Stimulated activated CD8-positive, alpha-beta memory T cell treated with anti-CD3 and anti-CD28 coated beads, Interleukin-4, amount 100 ng/mL, for 1 hour (primary cell): Measurements from ENCODE around the gene CMTM7.

Source experiments
- DNase-seq, 2 donors: peaks; one replicate each; pipeline ENCODE4 v3.0.0-alpha.2; 2020; ENCODE audit warnings: low read depth in 2 of 2, low spot score in 1 of 2

CMTM7 gene

DNA sequence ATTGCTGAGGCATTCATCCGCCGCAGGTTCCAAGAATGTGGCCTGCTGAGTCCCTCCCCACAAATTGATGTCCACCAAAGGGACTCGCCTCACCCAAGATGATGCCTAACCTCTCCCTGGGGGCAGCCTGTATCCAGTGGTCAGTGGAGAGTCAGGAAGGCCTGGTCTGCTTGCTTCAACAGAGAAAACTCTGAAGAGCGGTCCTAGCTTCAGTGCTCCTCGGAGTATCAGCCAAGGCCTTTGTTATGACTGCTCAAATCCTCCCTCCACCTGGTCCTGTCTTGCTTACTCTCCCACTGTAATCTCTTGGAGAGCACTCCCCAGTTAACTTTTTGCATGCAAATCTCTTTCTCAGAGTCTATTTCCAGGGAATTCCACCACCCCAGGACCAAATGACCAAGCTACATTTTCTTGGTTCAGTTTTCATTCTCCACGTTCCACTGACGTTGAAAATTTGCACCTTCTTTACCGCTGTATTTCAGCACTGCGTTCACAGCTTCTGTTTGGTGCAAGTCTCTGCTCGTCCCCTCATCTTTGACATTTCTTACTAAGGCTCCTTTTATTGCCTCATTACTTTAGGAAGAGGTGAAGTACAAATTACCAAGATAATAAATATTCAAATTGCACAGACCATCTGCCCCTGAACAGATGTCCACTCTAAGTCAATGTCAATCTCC, 22.3 kb downstream of the CMTM7 start:
- no peak for DNase-seq

GRCh38 chr3:32414522-32415202, 23.0 kb downstream of the CMTM7 start:
- no peak for DNase-seq

GRCh38 chr3:32419742-32420125, 28.1 kb downstream of the CMTM7 start:
- no peak for DNase-seq

DNA sequence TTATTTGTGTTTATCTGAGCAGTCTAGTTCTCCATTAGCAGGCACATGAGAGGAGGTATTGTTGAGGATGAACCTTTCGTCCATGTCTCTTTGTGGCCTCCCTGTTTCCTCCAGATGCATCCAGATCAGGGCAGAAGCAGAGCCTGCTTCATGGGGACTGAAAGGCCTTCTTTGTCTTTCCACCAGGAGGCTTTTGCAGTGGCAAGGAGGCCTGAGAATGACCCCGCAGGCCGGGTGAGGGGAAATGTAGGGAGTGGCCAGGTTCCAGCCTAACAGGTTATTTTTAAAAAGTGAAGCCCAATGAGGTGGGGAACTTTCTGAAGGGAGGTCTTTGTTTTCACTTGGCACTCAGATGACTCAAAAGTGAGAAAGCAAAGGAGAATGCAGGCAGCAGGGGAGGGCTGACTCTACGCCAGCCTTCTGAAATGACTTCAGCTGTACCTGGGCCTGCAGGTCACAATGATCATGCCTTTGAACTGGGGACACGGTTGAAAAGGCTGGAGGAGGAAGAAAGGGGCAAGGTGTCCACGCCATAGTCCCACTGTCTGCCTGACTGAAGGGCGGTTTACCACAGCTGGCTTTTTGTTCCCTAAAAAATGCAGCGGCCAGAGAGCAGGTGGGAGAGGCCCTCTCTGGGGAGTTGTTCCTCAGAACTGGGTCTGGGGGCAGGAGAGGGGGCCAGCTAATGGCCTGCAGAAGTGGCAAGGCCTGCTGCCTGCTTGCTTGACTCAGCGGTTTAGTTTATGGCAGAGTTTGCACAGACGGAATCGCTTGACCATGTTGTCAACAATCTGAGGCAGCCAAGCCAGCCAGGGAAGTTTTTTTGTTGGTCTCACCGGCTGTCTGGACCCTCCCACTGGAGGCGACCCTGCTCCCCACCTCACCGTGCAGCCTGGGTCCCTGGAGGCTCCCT, 28.7 kb downstream of the CMTM7 start:
- DNase-seq, result no peak

DNA sequence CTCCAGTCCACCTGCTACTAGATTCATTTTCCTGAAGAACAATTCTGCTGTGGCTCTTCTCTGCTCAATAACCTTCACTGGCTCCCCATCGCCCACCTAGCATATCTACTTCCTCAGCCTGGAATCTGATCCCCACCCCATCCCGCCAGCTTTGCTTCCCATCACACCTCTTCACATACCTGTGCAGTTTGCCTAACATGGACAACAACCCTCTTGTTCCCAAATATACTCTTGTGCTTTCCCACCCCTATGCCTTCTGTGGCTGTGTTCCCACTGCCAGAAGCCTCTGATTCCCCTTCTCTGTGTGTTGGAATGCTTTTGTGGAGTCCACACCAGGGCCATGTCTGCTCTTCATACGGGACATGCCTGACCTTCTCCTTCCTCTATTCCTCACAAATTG, 29.5 kb downstream of the CMTM7 start:
- DNase-seq, result no peak

DNA sequence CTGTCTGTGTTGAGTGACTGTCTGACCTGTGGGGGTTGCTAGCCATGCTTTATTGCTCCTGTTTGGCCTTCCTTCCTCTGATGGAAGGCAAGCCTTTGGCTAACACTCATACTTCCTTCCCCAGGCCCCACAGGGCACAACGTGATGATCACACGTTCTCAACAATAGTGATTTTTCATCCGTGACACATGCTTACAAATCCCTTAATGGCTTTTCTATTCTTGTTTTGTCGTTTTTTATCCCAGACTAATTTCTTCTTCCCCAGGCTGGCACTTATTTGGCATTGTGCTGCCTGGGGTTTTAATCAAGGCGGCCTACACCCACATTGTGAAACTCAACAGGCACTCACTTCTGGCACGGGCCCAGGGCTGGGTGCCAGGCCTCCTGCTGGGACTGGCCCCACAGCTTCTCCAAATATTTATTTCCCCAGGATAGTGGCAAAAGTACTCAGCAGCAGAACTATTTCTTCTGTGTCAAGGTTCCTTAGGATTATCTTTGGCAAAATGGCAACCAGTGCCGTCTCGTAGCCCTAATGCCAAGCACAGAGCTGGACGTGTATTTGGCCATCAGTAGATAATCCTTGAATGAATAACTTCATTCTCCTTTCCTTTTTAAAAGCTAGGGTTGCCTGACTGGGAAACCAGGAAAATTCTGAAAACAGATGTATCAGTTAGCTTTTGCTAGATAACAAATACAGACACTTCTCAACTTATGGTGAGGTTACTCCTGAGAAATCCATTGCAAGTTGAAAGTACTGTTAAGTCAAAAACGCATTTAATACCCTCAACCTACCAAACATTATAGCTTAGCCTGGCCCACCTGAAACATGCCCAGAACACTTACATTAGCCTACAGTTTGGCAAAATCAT, 30.6 kb downstream of the CMTM7 start:
- DNase-seq, result no peak

GRCh38 chr3:32422943-32423342, 31.3 kb downstream of the CMTM7 start:
- DNase-seq, result no peak

GRCh38 chr3:32423534-32423933, 31.9 kb downstream of the CMTM7 start:
- DNase-seq, result no peak

DNA sequence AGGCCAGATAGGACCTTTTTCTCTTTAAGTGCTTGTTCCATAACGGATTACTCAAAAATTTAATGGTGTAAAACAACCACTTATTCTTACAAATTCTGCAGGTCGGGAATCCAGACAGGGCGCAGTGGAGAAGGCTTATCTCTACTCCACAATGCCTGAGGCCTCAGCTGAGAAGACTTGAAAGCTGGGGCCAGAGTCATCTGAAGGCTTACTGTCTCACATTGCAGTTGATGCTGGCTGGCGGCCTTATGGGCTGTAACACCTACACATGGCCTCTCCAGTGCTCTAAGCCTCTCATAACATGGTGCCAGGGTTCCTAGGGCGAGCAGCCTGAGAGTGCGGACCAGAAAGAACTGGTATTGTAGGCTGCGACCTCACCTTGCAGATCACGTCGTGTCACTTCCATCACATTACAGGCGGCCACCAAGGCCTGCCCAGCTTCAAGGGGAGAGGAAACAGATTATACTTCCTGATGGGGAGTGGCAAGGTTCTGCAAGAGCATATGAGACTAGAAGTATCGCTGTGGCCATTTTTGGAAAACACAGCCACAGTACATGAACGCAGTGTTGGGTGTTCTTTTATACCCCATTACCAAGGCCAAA, 32.4 kb downstream of the CMTM7 start:
- no peak for DNase-seq

- no peak for DNase-seq
These were observed 33.1 kb downstream of the CMTM7 start for GRCh38 chr3:32424581-32425250.

DNA sequence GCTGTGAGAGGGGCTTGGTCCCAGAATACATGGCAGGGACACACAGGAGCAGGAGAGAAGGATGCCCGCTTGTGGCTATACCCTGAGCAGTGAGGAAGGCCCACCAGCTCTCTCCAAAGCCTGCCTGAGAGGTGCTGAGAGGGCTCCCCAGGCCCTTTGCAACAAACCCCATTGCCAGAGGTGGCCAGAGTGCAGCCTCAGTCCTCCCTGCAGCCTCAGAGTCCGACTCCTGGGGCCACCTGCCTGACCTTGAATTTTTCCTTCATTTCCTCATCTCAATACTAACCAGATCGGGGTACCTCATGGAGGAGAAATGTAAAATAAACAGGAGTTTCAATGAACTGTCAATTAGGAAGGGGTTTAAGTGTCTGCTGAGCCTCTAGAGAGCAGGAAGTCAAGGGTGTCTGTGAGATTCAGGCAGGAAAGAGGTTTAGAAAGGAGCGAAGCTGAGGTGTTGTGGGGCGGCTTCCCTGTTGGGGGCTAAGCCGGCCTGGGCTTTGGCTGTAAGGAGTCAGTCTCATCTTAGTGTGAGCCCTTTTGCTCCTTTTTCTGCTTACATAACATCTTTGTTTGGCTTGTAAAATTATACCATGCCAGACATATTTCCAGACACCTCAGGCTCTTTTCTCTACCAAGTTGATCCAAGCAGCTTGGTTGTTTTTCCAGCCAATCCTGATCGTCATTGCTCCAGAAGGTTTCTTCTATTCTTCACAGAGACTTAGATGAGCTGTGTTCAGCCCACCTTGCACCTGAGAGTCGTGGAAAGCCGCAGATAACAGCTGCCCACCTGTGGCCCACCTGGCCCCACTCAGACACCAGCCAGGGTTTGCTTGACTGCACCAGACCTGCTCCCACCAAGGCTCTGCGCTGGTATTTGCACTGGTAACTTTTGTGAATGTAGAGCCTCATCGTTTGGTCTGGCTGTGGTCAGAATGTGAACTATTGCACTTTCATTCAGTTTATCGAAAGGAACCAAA, 36.7 kb downstream of the CMTM7 start:
- DNase-seq, result no peak

- no peak for DNase-seq
These were observed 39.2 kb downstream of the CMTM7 start for GRCh38 chr3:32430900-32431299.

DNA sequence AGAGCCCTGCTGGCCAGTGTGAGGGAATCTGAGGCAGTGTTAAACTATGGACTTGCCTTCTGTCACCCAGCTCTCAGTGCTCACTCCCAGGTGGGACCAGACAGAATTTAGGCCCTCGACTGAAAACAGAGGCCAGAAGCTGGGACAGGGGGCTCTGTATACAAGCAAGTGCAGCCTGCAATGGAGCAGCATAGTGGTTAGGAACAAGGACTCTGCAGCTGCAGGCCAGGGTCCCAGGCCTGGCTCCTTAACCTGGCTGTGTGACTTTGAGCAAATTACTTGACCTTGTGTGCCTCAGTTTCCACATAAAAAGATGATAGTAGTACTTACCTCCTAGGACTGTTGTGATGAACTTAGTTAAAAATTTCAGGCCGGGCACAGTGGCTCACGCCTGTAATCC, 39.8 kb downstream of the CMTM7 start:
- no peak for DNase-seq

DNA sequence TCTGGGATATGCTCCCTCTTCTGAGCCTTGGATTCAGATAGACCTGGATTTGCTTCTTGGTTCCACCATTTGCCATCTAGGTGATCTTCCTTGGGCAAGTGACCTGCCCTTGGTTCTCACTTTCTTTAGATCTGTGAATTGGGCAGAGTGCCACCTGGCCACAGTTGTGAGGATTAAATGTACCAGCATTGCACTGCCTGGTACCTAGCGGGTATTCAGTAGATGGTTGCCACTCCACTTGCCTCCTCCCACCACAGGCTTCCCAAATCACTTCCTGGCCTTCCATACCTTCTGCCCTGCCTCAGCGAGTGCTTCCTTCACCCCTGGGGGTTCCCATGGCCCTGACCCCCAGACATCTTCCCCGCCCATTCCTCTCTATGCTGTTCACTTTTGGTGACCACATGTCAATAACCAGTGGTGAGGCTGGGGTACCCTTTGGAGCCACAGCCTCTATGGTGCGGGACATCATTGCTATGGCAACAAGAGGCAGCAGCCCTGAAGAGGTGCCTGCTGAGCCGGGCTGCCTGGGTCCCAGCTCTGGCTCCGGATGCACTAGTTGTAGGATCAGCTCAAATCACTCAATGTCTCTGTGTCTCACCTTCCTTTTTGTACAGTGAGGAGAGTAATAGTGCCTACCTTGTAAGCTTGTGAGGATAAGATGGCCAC, 40.5 kb downstream of the CMTM7 start:
- DNase-seq, result no peak

- no peak for DNase-seq
These were observed 41.3 kb downstream of the CMTM7 start for GRCh38 chr3:32432711-32433530.

GRCh38 chr3:32434206-32434605, 42.6 kb downstream of the CMTM7 start:
- no peak for DNase-seq
